HG03558 (cell line): ENCODE results near the gene PLPP4.

Experiments used
- ATAC-seq: cut with Tn5 transposase; IDR thresholded peaks from one replicate; pipeline ENCODE4 v1.9.1; 2021; ENCODE audit warnings: moderate number of reproducible peaks; ENCODE audit not compliant: unreplicated experiment; ENCODE audit errors: extremely low read depth

The PLPP4 gene

DNA sequence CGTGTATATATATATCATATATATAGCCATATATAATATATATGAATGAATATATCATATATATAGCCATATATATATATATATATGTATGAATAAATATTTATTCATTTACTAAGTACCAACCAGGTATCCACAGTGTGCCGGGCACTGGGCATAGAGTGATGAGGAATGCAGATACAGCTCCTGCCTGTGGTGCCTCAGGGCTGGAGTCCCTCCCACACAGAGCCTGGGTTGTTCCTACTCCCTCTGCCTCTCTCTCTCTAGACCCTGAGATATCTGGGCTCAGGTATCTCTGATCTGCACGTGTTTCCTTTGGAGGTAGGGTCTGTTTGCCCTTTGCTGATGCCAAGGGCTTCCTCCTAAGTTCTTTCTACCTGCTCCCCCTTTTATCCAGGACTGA lies 1.4 kb upstream of the PLPP4 start:
- ATAC-seq, result no peak

DNA sequence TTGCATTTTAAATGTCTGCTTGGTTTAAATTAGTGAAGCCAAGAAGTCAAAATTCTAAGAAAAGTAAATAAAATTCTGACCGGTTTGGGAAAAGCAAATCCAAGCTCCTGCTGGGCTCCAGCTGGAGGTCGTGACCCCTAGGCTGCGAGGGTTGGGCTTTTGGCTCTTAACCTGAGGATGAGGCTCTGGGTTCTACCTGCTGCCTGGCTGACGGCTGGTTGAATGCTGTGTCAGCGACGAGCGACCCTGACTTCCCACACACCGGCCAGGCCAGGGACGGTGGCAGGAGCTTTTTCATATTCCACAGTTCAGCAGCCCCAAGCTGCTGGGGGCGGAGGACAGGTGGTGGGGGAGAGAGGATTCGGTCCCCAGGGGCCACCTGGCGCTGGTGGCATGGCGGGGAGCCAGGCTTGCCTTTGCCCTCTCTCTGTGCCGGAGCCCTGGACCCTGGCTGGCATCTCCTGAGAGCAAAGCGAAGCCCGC lies 843 bp upstream of the PLPP4 start:
- ATAC-seq, result no peak

DNA sequence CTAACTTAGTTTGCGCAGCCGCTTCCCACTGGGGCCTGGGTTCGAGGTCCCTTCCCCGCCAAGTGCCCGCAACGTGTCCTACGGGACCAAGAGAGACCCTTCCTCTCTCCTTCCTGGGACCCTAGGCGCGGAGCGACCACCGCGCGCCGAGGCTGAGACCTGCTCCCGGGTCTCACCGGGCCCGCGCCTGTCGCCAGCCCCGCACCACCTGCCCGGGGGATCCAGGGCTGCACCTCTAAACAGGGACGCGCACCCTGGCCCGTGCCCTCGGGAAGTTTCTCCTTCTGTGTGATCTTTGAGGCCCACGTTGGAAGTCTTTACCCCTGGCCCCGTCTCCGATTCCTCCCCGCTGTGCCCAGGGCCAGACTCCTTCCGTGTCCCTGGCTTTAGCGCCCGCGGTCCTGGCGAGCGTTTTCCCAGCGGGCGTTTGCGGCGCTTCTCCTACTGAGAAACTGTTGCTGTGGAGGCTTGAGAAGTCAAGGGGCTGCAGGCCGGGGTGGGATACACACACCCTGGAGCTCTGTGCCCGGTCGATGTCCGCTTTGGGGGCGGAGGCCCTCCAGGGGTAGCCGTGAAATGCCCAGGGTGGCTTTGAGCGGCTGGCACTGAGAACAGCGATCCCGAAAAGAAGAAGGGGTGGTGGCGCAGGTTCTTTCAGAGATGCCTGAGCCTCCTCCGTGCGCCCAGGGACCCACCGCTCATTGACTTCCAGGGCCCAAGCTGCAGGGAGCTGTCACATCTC lies 575 bp downstream of the PLPP4 start:
- ATAC-seq, result no peak

DNA sequence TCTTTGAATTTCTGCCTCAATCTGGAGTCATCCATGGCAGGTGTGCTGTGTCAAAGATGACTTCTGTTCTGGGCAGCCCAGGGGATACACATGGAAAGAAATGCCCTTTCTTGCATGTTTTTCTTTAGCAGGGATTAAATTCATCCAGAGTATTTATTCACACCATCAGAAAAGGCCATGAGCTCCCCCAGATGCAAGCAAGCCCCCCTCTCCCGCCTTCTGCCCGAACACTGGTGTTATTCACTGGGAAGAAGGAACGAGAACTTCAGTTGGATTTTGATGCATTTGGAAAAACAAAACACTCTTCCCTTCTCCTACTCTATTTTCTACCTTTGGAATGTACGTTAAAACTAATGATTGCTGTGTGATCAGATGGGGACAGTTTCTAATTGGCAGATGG lies 1.4 kb downstream of the PLPP4 start:
- no peak for ATAC-seq

GRCh38 chr10:120459185-120459584 lies 2.2 kb downstream of the PLPP4 start:
- no peak for ATAC-seq

DNA sequence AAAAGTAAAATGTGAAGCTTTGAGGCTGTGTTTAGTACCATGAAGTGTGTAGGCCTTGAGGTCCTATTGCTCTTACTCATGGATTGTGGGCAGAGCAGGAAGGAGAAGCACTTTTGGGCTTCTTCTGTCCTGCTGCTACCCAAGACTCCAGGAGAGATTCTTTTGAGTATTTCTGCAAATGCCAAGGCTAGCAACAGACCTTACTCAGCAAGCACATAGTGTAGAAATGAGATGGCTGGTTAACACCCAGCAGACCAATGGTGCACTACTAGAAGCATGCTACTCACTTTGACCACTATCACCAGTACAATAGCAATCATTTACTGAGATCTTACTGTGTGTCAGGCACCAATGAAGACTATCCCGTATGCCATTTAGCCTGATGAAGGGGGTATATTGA lies 3.2 kb downstream of the PLPP4 start:
- no peak for ATAC-seq

DNA sequence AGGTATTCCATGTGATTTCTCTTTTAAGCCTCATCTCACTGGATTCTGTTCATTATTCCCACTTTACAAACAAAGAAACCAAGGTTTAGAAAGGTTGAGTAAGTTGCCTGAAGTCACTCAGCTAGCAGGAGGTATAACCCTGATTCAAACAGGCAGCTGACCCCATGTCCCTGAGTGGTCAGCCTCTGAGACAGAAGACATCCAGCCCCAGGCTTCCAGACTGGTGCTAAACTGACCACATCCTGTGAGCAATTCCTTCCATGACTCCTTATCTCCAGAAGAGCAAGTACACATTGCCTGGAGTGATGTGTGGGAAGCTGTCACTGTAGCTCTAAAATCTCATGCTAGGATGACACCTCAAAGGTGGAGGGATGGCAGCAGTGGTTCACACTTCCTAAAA lies 3.7 kb downstream of the PLPP4 start:
- ATAC-seq, result no peak

DNA sequence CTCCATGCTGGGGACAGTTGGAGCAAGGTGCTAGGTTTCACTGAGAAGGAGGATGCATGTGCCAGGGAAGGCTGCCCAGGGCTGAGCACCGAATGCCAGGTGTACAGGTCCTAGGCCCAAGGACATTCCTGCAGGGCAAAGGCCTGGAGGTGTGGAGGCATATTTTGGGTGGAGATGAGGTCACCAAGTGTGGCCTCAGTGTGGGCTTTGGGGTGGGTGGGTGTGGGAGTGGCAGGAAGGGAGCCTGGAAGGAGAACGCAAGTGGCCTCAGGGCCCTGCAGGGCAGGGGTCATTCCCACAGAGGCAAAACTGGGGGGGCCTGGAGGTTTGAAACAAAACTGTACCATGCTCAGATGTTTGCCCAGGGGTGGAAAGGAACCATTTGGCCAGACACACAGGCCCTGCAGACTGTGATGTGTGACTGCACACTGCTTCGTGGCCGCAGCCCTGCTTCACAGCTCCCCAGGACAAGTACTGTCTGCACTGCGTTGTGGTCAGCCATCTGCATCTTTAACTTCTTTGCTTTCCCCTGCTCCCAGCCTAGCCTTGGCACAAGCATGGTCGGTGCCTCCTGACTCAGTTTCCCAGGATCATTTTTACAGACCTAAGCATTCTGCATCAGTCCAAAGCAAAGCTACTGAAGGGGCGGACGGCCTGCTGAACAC lies 5.1 kb downstream of the PLPP4 start:
- ATAC-seq, result no peak

DNA sequence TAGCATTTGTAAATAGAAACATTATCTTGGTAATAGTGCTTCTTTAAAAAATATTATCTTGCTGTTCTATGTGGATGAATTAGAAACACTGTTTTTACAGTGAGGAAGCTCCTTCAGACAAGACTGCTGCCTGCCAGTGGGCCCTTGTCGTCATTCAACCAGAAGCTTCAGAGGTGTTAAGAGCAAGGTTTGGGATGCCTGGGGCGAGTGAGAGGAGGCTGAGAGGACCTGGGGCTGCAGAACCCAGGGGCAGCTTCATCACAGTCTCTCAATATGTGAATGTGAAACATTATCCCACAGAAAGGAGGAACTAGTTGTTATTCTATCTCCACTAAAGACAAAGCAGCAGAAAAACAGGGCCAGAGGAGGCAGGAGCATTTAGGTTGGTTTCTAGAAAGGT lies 8.1 kb downstream of the PLPP4 start:
- no peak for ATAC-seq

GRCh38 chr10:120466006-120466405 lies 9.0 kb downstream of the PLPP4 start:
- ATAC-seq, result no peak

GRCh38 chr10:120473593-120473992 lies 16.6 kb downstream of the PLPP4 start:
- ATAC-seq, result no peak

DNA sequence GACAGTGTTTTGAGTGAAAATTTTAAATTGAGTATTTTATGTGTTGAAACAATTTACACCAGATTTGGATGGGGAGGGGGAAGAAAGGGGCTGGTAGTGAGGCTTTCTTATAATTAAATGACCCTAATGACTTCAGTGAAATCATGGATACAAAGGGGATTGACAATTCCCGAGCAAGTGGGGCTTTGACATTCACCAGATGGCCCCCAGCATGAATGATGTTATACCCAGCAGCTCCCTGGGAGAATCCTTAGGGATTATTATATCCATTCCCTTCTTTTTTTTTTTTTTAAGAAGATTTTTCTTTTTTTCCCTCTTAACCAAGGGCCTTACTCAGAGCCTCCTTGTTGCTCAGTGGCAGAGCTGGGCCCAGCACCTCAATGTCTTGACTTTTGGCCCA lies 17.9 kb downstream of the PLPP4 start:
- ATAC-seq, result no peak

GRCh38 chr10:120475844-120476791 lies 19.1 kb downstream of the PLPP4 start:
- ATAC-seq, result no peak

GRCh38 chr10:120477021-120477742 lies 20.2 kb downstream of the PLPP4 start:
- no peak for ATAC-seq

DNA sequence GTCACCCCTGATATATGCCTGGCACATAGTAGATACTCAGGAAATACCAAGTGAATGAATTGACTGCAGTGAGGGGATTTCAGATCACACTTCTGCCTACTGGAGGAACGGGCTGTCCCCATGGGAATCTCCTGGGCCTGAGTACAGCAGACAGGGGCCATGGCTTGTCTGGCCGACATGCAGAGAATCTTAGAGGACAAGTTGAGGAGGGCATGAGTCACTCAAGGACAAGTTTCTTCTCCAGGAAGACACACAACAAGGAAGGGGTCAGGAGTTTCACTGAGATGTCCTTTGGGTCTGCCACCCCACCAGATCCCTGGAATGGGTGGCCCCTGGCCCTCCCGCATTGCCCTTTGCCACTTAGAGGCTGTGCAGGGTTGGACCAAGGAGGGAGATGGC lies 20.7 kb downstream of the PLPP4 start:
- no peak for ATAC-seq

DNA sequence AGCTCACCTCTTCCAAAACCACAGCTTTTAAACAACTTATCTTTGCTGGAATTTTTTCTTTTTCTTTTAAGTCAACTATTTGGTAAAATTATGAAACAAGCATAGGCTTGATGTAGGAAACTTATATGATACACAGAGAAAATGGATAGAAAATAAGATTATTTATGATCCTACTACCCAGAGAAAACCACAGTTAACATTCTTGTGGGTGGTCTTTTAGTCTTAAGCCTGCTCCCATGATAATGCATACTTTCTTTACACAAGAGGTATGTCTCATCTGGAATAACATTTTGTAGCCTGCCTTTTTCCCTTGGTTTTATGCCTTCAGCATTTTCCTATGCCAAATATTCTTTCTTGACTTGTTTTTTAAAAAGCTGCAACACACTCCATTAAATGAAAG lies 21.4 kb downstream of the PLPP4 start:
- ATAC-seq, result no peak

DNA sequence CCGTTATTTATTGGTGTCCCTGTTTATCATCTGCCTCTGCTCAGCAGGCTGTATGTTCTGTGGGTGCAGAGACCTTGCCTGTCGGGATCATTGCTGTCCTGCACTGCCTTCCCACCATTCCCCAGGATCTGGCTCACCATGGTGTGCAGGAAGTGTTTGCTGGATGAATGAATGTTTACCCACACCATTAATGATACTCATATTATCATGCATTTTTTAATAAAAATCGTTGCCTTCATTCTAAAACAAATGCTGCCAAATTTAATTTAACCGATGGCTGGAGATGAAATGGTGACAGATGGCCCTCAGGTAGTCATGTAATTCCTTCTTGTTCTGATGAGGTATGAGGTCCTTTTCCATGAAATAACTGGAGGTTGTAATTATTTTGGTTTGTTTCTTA lies 22.5 kb downstream of the PLPP4 start:
- no peak for ATAC-seq

- ATAC-seq, result no peak
These were observed 23.1 kb downstream of the PLPP4 start for GRCh38 chr10:120480065-120480600.

- no peak for ATAC-seq
These were observed 23.8 kb downstream of the PLPP4 start for GRCh38 chr10:120480848-120481247.

DNA sequence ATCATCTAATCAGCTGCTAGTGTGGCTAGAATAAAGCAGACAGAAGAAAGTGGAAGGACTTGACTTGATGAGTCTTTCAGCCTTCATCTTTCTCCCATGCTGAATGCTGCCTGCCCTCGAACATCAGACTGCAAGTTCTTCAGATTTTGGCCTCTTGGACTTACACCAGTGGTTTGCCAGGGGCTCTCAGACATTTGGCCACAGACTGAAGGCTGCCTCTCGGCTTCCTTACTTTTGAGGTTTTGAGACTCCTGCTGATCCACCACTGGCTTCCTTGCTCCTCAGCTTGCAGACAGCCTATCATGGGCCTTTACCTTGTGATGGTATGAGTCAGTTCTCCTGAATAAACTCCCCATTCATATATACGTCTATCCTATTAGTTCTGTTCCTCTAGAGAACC lies 26.0 kb downstream of the PLPP4 start:
- ATAC-seq, result no peak
